NCI-H2029 treated with DMSO at 0.1 percent for 48 hours (cell line): ENCODE data around the gene CD6.

Source experiments
- DNase-seq: peaks from one replicate; lab custom pipeline; 2025; lab: John Stamatoyannopoulos, UW

The CD6 gene

DNA sequence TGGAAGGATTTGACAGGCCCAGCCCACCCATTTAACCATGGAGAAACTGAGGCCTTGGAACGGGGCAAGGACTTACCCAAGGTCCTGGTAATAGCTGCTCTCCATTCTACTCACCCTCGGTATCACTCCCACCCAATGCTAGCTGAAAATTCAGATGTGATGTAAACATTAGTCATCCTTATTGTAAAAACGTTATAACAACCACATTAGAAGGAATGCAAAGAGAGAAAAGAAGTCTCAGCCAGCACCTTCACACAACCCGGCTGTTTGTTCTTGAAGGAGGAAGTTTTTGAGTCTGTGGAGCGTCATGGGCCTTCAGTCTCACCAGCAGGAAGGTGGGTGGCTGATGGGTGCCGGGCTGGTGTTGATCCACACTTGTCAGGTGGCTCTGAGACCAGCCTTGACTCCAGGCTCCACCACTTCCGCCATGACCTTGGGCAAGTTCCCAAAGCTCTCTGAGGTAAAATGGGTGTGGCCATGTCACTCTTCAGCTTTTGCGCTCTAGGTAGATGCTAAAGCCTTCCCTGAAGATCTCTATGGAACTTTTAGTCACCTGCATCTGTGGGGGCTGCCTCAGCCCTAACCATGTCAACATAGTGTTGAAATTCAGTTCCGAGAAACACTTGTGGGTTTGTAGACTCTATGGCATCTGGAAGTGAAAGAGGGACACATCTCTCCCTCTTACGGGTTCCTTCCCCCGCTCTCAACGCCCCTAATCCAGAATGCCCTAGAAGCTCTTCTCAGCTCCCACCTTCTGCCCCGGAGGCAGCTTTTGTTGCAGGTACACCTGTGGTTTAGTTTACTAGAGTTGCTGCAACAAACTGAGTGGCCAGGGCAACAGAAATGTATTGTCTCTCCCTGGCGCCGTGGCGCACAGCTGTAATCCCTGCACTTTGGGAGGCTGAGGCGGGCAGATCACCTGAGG, 14.8 kb downstream of the CD6 start:
- no peak for DNase-seq

DNA sequence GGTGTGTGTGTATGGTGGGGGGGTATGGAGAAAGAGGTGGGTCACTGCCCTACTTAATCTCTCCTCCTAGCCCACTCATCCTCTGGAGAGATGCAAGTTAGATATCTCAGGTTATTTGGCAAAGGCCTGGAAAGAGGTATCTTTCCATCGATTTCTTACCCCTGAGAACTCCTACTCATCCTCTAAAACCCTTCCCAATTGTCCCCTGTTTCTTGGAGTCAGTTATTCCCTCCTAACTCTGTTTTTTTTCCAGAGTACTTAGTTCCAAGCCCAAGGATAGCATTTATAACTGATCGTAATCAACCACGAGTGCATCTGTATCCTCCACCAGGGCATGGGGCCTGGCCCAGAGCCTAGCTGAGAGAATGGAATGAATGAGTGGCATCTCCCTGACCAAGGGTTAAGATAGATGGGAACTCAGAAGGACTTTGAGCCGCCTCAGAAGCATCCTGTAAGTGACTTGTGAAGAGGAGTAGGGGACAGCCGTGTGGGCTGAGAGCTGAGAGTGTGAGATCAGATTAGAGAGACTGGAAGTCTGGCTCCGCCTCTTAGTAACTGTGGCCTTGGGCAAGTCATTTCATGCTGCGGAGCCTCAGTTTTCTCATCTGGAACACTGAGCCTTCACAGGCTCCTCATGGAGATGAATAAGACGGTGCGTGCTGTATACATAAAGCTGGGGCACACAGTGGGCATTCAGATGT, 16.2 kb downstream of the CD6 start:
- no peak for DNase-seq

DNA sequence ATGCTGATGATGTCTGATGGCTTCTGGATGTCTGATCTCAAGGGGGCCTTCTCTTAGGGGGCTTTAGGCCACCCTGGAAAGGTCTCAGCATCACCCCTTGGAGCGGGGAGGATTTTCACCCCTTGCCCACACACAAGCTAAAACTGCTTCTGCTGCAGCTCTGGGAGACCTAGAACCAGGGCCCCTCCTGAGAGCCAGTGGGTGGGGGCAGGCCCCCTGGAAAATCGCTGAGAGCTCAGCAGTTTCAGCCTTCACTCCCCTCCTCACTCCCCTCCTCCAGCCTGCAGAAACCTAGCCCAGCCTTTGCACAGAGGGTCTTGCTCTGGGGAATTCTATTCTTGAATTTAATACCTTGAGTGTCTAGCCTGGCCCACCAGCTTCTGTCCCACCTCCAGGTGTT, 17.2 kb downstream of the CD6 start:
- DNase-seq: no peak

DNA sequence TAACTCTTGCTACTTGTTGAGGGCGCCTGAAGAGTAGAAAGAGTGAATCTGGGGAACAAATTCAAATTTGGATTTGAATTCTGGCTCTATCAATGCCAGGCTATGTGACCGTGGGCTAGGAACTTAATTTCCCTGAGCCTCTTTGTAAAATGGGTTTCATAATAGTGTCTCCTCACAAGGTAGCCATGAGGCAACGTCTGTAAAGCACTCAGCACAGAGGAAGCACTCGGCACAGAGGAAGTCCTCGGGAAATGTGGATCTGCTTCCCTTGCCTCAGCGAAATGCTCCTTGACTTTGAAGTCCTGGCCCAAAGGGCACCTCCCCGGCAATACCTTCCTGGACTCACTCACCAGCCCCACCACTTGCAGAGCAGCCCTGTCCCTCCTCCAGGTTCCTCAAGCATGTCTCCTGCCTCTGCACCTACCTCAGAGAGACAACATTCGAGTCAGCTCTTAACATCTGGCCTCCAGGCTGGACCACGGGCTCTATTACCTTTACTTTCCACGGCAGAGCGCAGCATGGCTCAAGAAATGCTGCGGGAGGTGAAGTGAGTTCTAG, 17.7 kb downstream of the CD6 start:
- DNase-seq: no peak

DNA sequence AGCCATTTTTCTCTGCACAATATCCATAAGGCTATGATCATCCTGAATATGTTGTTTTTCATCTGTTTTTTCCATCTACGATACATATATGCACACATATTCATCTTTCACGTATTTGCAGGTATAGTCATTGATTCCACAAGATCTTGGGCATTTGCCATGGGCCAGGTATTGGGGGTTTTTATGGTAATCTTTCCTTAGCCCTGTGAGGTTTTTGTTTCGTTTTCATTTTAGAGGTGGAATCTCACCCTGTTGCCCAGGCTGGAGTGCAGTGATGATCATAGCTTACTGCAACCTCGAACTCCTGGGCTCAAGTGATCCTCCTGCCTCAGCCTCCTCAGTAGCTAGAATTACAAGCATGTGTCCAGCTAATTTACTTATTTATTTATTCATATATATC, 20.0 kb downstream of the CD6 start:
- no peak for DNase-seq

DNA sequence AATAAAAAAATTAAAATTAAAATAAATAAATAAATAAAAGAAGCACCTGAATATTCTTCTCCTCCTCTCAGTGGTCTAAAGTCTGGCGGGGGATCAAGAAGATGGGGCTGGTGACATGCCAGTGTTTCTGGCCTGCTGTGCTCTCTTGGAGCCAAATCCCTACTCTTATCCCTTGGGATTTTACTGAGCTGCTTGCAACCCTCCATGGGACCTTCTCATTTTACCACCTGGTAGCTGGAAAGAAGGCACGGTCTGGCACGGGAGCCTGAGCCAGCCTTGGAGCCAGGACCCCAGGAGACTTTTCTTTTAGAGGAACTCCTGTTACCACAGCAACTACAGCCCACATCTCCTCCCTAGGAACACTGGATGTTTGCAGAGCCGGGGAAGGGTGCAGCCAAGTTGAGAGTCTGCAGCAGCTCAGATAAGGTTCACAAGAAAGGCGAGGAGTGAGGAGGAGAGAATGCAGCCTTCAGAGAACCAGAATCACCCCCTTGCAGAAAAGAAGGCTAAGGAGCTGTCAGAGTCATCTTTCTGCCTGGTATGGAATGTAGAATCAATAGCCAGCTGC, 21.4 kb downstream of the CD6 start:
- DNase-seq: no peak

DNA sequence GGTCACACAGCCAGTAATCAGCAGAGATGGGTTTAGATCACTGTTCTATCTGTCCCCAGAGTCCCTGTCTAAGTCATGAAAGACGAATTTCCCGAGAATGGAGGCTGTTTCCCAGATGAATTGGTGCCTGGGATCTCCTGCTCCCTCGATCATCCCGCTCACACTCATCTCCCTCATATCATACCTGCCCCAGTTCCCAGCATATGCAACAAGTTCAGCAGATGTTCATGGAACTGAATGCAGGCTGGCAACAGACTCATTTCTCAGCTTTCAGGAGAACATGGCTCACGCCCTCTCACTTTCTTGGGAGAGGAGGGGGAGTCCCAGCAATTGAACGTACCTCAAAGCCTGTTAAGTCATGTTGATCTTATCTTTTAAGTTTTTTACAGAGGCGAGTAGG, 22.1 kb downstream of the CD6 start:
- no peak for DNase-seq

DNA sequence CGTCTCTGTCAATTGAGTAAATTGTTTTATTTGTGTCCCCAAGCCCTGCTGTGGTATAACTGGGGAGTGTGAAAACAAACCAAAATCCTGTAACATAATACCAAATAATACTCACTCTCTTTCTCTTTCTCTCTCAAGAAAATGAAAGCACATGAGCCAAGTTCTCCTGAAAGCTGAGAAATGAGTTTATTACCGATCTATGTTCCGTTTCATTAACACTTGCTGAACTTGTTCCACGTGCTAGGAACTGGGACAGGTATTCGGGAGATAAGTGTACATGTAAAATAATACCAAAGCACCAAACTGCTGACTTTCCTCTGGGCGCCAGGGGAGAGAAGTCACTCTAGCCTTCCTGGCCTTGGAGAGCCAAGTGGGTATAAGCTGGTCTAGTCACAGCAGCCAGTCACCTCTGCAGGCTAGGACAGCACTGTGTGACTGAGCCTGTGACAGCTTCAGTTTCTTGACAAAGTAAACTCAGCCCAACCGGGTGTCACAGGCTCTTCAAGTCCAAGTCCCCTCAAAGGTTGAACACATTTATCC, 23.1 kb downstream of the CD6 start:
- no peak for DNase-seq

DNA sequence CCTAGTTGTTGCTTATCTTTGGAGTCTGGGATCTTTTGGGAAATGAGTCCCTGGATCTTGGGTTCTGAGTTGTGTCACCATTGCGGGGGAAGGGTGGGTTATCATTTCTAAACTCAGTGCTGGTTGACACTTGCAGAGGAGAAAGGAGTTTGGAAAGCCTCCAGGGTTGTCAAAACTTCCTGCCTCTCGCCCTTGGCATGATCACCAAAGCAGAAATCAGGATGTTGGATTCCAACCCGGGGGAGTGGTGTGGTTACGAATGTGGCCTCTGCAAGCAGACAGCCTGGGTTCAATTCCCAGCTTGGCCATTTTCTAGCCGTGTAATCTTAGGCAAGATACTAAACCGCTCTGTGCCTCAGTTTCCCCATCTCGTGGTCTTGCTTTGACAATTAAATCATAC, 24.3 kb downstream of the CD6 start:
- no peak for DNase-seq

DNA sequence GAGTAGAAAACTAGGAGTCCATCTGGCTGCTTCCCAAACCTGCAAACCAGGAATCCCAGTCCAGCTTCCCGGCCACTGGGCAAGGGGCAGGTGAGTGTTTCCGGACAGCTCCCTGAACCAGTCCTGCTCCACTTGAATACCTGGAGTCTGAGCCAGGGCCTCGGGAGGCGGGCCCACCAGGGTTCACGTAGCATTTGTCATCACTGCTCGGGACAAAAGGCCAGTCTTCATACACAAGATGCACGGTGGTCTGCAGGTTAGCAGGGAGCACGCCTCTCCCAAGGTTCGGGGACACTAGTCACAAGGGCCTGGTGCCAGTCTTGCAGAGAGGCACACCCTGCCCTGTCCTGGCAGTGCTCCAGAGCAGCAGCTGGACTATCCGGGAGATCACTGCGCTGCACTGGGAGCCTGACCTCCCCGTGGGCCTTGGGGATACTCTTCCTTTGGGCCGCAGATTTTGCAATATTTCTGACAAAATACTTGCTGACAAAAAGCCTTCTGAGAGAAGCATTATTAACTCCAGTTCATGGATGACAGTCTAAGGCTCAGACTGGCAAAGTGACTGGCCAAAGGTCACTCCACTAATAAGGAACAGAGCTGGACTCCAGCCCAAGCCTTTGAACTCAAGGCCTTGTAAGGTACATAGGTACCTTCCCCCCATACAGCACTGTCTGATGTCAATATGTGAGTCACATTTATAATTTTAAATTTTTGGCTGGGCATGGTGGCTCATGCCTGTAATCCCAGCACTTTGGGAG, 25.1 kb downstream of the CD6 start:
- DNase-seq: no peak

DNA sequence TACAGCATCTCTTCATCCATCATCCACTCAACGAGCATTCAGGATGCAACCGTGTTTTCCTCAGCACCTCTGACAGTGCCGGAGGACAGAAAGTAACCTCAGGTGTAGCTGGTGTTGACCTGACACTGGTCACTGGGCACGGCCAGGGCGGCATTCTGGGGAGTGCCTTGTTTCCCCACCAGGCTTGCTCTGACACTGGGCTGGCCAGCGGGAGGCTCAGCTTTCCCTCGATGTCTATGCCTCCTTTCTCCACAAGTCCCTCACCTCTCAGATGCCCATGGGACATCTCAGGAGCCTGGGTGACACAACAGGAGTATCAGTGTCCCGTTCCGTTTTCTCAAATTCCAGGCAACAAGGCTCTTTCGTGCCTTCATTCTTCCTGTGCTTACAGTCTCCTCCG, 28.9 kb downstream of the CD6 start:
- no peak for DNase-seq

DNA sequence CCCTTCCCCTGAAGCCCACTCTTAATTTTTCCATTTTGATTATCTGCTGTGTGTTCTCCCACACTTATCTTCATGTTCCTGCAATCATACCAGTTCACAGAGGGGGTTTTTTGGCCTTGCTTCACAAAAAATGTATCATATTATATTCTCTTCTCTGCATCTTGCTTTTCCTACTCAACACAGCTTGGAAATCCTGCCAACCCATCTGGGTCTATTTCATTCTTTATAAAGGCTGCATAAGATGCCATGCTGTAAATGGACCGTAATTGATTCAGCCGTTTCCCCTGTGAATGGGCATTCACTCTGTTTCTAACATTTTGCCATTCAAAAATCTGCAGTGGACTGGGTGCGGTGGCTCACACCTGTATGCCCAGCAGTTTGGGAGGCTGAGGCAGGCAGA, 30.5 kb downstream of the CD6 start:
- DNase-seq: no peak

DNA sequence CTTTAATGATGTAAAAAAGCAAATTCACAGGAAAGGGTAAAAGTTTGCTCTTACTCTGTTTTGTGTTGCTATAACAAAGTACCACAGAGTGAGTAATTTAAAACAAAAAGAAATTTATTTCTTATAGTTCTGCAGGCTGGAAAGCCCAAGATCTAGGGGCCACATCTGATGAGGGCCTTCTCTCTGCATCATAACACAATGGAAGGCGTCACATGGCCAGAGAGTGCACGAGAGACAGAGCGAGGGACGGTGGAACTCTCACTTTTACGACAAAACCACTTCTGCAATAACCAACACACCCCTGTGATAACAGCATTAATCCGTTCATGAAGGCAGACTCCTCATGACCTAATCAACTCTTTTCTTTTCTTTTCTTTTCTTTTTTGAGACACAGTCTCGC, 31.1 kb downstream of the CD6 start:
- no peak for DNase-seq

DNA sequence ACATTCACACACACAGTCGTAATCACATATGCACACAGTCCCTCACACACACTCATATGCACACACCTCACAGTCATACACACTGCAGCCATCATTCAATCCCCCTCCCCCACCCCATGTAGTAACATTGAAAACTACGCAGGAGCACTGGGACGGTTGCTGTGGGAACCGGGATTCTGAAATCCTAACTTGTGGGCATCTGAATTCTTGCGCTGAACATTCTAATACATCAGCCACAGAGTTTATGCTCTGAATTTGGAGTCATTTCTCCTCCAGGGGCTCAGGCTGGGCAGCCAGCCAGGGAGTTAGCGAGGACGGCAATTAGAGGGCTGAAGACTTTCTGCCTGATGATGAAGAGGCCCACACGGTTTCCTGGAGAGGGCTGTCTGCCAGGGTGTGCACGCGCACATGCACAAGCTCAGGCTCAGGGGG, 32.7 kb downstream of the CD6 start:
- DNase-seq: peak; percentile 34

DNA sequence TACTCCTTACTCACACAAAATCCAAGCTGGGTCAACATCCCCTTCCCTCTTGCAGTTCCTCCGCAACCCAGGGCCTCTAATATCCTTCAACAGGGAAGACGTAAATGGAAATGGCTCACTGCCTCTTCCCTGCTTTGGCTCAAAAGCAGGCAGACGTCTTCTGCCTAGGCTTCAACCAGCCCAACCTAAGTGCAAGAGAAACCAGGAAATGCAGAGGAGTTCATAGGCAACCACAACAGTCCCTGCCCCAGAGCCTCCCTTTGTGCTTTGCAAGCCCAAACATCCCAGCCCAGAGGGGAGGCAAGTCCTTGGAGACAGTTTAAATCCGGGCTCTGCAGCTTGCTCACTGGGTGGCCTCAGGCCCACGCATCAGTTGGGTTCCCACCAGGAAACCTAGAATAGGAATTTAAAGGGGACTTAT, 33.3 kb downstream of the CD6 start:
- DNase-seq: no peak

DNA sequence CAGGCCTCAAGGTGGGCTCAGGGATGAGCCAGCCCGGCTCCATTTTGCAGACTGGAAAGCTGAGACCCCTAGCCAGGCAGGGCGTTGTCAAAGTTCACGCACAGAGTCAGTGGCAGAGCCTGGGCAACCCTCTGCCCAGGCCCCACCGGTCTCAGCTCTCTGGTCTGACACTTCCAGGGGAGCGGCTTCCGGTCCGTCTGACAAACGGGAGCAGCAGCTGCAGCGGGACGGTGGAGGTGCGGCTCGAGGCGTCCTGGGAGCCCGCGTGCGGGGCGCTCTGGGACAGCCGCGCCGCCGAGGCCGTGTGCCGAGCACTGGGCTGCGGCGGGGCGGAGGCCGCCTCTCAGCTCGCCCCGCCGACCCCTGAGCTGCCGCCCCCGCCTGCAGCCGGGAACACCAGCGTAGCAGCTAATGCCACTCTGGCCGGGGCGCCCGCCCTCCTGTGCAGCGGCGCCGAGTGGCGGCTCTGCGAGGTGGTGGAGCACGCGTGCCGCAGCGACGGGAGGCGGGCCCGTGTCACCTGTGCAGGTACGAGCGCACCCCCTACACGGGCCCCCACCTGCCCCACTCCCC, 36.0 kb downstream of the CD6 start:
- DNase-seq: no peak

DNA sequence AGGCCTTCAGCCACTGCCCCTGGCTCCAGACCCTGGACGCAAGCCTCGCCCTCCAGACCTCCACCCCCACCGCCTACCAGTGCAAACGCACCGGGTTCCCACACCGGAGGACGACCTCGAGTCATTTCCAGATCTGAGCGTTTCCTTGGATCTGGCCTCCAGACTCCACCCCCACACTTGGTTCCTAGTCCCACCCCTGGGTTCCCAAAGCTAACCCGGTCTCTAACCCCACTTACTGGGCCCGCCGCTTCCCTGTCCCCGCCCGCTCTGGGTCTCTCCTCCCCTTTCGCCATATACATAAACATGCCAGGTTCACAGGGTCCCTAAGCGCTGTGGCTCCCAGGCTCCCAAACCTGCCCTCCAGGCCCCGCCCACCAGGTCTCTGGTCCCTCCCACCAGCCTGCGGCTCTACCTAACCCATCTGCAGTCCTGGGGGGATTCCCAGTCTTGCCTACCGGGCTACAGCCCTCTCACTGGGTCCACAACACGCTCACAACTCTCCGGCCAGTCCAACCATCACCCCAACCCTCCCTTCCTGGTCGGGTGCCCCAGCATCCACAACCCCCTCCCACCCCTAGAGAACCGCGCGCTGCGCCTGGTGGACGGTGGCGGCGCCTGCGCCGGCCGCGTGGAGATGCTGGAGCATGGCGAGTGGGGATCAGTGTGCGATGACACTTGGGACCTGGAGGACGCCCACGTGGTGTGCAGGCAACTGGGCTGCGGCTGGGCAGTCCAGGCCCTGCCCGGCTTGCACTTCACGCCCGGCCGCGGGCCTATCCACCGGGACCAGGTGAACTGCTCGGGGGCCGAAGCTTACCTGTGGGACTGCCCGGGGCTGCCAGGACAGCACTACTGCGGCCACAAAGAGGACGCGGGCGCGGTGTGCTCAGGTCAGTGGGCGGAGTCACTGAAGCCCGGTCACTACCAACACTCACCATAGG, 36.7 kb downstream of the CD6 start:
- no peak for DNase-seq

DNA sequence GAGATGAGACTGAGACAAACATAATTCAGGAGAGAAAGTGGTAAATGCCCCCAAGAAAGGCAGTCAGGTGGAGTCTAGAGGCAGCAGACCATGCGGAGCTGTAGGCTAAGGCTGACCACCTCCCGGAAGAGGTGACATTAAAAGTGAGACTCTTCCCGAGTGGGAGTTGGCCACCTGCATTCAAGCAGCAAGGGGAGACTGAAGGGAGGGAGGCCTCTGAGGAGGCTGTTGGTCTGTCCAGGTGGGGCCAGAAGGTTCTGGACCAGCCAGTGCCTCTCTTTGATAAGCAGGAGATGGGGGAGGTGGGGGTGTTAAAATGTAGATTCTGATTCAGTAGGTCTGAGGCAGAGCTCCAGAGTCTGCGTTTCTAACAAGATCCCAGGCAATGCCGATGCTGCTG, 37.5 kb downstream of the CD6 start:
- DNase-seq: no peak

DNA sequence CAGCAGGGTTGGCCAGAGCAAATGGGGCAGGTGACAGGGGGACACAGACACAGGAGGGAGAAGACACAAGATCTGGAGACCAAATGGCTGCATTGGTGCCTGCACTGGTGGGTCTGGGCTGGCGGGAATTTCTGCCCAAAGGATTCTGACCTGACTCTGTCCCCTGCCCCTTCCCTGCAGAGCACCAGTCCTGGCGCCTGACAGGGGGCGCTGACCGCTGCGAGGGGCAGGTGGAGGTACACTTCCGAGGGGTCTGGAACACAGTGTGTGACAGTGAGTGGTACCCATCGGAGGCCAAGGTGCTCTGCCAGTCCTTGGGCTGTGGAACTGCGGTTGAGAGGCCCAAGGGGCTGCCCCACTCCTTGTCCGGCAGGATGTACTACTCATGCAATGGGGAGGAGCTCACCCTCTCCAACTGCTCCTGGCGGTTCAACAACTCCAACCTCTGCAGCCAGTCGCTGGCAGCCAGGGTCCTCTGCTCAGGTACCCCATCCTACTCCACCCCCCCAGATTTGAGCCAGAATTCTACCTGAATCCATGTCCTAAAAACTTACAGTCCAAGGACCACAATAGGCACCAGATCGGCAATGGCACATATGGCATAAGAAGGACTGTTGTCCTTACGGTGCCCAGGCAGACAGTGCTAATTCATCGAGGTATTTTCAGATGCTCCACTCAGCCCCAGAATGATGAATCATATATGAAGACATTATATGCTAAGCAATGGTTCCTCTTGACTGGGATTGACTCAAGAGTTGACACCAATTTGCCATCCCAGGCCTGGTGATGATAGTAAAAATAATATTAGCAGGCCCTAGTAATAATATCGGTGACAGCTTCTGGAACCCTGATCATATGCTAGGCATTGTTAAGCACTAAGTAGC, 38.2 kb downstream of the CD6 start:
- no peak for DNase-seq
